SKM-1 (cell line): ENCODE results near the gene TDRKH.
"Not testable (repeated sequence)": the region's sequence is repeated elsewhere in the genome, so short reads cannot be mapped to it uniquely, and the experiment has no call there.

Source experiments
- DNase-seq: peaks from one replicate; lab custom pipeline; 2025; ENCODE audit not compliant: unreplicated experiment; lab: John Stamatoyannopoulos, UW

The TDRKH gene

GRCh38 chr1:151803164-151803563 lies 12.9 kb upstream of the TDRKH start:
- no peak for DNase-seq

DNA sequence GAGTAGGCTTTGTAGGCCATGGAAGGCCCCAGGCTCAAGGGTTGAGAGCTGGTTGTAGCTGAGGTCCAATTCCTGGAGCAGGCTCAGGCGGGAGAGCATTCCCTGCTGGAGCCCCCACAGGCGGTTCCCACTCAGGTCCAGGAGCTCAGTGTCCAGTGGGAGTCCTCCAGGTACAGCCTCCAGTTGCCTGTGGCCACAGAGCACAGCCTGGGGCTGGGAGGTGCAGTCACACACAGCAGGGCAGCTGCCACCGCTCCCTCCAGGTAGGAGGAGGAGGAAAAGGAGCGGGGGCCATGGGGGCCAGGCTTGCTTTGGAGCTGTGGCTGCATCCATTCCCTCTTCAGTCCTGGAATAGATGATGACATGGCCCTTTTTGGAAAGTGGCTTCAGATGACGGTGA lies 12.1 kb upstream of the TDRKH start:
- DNase-seq: no peak

- no peak for DNase-seq
Measured at GRCh38 chr1:151801846-151802245, 11.5 kb upstream of the TDRKH start.

GRCh38 chr1:151801310-151801820 lies 11.1 kb upstream of the TDRKH start:
- no peak for DNase-seq

- DNase-seq: no peak
Measured at GRCh38 chr1:151800830-151801229, 10.5 kb upstream of the TDRKH start.

GRCh38 chr1:151799179-151800022 lies 9.1 kb upstream of the TDRKH start:
- no peak for DNase-seq

- DNase-seq: no peak
Measured at GRCh38 chr1:151798571-151798970, 8.3 kb upstream of the TDRKH start.

DNA sequence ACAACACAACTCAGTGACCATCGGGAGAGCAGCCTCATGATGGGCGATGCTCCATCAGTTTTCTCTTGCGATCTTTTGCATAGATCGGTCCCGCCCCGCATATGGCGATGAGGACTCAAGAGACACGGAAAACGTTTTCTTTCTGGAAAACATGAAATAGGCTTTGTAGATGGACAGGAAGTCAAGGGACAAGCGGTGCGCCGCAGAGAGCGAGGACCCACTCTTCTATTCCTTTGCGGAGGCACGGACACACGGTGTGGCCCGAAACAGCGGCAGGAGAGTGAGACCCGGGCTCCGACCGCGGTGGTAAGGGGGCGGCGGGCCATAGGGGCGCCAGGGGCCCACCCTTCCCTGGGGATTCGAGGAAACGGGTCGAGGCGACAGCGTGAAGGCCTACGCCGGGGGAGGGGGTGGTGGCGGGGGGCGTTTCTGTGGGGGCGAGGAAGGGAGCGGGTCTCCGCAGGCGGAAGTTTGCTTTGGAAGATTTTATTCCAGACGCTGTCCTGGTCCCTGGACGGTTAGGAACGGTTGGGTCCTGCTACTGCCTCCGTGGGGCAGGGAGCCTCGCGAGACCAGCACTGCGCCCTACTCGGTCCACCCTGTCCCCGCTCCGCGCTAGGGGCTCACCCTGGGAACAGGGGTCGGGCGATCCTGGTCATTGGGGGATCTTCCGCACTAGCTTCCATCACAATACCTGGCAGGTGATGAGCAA lies 796 bp upstream of the TDRKH start:
- no peak for DNase-seq

DNA sequence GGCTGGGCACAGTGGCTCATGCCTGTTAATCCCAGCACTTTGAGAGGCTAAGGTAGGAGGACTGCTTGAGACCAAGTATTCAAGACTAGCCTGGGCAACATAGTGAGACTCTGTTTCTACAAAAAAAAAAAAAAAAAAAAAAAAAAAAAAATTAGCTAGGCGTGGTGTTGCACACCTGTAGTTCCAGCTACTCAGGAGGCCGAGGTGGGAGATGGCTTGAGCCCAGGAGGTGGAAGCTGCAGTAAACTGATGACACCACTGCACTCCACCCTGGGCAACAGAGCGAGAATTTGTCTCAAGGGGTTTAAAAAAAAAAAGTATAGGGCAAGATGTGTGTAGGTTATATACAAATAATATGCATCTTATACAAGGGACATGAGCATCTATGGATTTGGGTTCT lies 2.6 kb downstream of the TDRKH start:
- DNase-seq: no peak

DNA sequence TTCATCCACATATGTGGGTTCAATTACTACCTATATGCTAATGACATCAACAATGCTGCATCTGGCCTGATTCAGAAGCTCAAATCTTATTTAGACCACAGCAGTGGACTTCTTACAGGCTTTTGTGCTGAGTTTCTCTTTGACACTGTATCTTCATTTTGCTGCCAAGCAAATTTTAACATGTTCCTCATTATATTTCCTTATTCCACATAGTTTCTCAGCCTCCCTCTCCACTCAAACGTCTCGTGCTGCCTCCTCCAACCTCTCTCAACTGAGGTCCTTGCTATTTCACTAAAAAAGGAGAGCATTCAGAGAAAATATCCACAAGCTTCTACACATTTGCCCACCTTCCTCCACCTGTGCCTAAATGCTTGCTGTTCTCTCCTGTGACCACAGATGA lies 6.5 kb downstream of the TDRKH start:
- DNase-seq: no peak

DNA sequence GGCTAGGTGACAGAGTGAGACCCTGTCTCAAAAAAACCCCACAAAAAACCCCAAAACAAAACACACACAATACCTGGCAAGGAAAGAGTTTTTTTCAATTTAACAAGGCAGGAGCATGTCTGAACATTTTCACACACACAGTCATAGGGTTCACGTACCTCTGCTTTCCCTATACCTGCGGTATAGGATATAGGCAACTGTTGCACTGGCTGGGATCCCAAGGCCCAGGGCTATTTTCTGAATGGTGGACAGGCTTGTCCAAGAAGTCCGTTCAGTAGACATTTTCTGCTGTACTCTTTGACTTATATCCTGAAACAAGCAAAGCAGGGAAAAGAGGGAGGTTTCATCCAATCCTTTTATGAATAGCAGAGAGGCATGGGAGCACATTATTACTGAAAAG lies 7.6 kb downstream of the TDRKH start:
- DNase-seq: no peak

GRCh38 chr1:151782026-151782425 lies 8.3 kb downstream of the TDRKH start:
- DNase-seq: not testable (repeated sequence)

GRCh38 chr1:151780736-151781135 lies 9.6 kb downstream of the TDRKH start:
- DNase-seq: not testable (repeated sequence)

DNA sequence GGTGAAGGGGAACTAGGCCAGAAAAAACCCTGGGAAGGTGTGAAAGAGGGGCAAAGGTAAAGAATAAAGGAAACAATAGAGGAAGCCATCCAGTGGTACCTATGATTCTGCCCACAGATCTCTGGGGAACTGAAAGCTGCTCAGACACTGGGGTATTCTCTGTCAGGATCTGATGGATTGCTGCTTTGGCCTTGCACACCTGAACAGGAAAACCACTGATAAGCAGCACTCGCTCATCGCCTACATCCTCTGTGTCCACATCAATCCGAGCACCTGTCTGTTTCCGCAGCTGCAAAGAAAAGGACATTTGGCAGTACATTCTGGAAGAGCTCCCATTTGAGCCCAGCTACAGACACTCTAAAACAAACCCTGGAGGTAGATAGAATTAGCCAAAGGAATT lies 10.4 kb downstream of the TDRKH start:
- DNase-seq: no peak

GRCh38 chr1:151777317-151777716 lies 13.0 kb downstream of the TDRKH start:
- no peak for DNase-seq

- no peak for DNase-seq
Measured at GRCh38 chr1:151776665-151777062, 13.6 kb downstream of the TDRKH start.

DNA sequence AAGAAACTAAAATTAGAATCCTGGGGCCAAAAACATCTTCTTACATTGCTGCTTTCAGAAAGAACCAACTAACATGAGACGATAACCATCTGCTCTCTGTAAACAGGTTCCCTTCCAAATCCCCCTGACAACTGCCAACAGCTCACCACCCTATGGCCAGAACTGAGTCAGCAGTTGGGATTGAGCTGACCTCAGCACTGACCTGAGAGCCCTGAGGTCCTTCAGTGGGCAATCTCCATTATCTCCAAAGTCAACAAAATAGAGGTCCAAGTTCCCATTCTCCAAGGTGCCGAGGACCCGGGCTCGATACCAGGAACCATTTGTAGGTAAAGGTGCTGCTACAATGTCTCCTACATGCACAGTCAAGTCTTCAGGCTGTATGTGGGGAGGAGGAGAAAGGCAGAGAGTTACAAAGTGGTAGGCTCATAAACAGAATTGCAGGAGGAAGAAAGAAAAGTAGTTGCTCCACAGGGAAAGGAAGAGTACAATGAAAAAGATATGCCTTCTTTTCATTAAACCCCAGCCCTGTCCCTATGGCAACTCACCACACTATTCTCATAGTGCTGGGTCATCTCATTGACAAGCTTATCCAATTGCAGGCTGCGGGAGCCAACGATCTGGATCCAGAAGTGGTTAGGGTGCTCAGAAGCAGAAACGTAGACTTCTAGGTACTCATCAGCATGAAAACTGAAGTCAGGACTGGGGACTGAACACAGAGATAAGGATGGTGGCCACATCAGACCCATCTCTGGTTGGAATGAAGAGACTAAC lies 14.2 kb downstream of the TDRKH start:
- no peak for DNase-seq

DNA sequence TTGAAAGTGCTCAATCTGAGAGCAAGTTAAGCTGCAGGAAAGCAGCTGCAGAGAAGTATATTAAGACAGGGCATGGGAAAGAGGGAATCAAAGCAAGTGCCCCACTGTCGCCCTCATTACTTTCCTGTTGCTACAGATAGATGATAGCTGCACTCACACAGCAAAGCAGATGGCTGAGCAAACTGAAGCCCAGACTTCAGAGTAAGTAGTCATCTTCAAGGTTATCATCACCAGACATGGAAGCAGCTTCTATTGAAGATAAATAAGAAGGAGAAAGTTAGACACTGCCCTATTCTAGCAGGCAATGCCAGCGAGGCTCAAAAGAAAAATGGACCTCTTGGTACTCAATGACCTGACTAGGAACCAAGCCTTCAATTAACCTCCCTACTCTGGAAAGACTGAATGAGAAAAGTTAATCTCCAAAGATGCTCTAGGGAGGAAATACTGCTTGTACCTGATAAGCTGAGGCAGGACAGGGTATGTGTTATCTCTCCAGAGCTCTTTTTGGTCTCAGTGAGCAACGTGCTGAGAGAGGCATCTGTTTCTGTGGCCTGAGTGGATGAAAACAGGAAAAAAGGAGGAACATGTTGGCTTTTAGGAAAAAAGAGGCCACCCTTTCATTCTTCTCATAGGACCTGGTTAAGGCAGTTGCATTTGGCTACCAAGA lies 15.9 kb downstream of the TDRKH start:
- DNase-seq: no peak

DNA sequence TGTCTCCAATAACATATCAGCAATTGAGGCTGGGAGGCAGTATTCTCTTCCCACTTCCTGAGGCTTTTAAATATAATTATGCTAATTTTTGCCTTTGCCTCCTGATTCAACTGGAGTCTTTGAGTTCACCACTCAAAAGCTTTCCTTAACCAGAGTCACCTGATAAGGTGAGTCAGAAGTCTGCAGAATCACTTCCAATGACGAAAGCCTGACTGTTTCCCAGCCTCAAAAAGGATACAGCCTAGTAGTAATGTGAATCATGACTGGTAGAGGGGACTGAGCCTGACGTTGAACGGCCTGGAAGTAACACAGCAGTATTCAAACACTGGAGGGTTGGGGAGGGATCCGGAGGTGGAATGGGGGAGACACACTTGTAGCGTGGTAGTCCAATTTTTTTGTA lies 16.6 kb downstream of the TDRKH start:
- no peak for DNase-seq

GRCh38 chr1:151769270-151769669 lies 21.0 kb downstream of the TDRKH start:
- DNase-seq: not testable (repeated sequence)
